Measurements from ENCODE around the gene ANKS1A.

The ANKS1A gene

GRCh38 chr6:35072051-35072697 lies 183.1 kb downstream of the ANKS1A start:
- no peak for DNase-seq

GRCh38 chr6:35072698-35073055 lies 183.6 kb downstream of the ANKS1A start:
- no peak for DNase-seq

GRCh38 chr6:35073211-35073610 lies 184.2 kb downstream of the ANKS1A start:
- DNase-seq = no peak

- no peak for DNase-seq
Measured at GRCh38 chr6:35073766-35074471, 184.9 kb downstream of the ANKS1A start.

- no peak for DNase-seq
Measured at GRCh38 chr6:35076997-35077712, 188.1 kb downstream of the ANKS1A start.

- DNase-seq = no peak
Measured at GRCh38 chr6:35077713-35078105, 188.7 kb downstream of the ANKS1A start.

- DNase-seq = no peak
Measured at GRCh38 chr6:35078226-35078850, 189.3 kb downstream of the ANKS1A start.

- DNase-seq = no peak
Measured at GRCh38 chr6:35078896-35079295, 189.8 kb downstream of the ANKS1A start.

- DNase-seq = no peak
Measured at GRCh38 chr6:35079311-35080000, 190.4 kb downstream of the ANKS1A start.

GRCh38 chr6:35080016-35080680 lies 191.1 kb downstream of the ANKS1A start:
- no peak for DNase-seq

- no peak for DNase-seq
Measured at GRCh38 chr6:35080821-35081425, 191.9 kb downstream of the ANKS1A start.

- peak; percentile 36 for DNase-seq
Measured at GRCh38 chr6:35081426-35081851, 192.4 kb downstream of the ANKS1A start.

GRCh38 chr6:35082046-35082732 lies 193.1 kb downstream of the ANKS1A start:
- no peak for DNase-seq

GRCh38 chr6:35082733-35083403 lies 193.8 kb downstream of the ANKS1A start:
- DNase-seq = no peak

- no peak for DNase-seq
Measured at GRCh38 chr6:35083507-35083906, 194.5 kb downstream of the ANKS1A start.

- no peak for DNase-seq
Measured at GRCh38 chr6:35084041-35084491, 195.0 kb downstream of the ANKS1A start.

- no peak for DNase-seq
Measured at GRCh38 chr6:35084511-35085203, 195.6 kb downstream of the ANKS1A start.

- no peak for DNase-seq
Measured at GRCh38 chr6:35085359-35086281, 196.6 kb downstream of the ANKS1A start.

GRCh38 chr6:35086282-35086632 lies 197.2 kb downstream of the ANKS1A start:
- no peak for DNase-seq

Measured in fibroblast of skin of abdomen (primary cell).